ENCODE results near the gene COMMD8. TPM values are rescaled to one million over a fixed set of nuclear protein-coding genes. Genes with fewer than 3 reads are reported as not detected.

The COMMD8 gene
- total and polyA plus RNA-seq, 10 of the 15 experiments (the other 5 are each of a cell fraction or from before 2014, with no cell fraction given) = 27.6 to 156 (median 48.4) TPM

- Histone ChIP-seq H3K36me3 (ENCODE audit: control insufficient read depth in 2 of 2, insufficient read depth in 2 of 2, low read length in 1 of 2) (no peaks in the 10 kb centered on the region), H3K27me3 (replicated peaks in 1 of 2; ENCODE audit: control insufficient read depth in 2 of 2, insufficient read depth in 2 of 2, low read length in 1 of 2) (no peaks in the 10 kb centered on the region), H3K9me3 (replicated peaks; ENCODE audit: control insufficient read depth, insufficient read depth, low read length) (no peaks in the 10 kb centered on the region), H3K4me1 (ENCODE audit: control insufficient read depth, insufficient read depth, low read length) (no peaks in the 10 kb centered on the region), H3K4me2 (ENCODE audit: control insufficient read depth, insufficient read depth) (no peak overlapping the region), H3K9ac (ENCODE audit: control insufficient read depth, insufficient read depth, low read length) (no peak overlapping the region), H3K27ac (ENCODE audit: control insufficient read depth, insufficient read depth) (no peak overlapping the region), H4K20me1 (ENCODE audit: control insufficient read depth, insufficient read depth) (no peaks in the 10 kb centered on the region), H3K4me3 (no peak overlapping the region), H2AFZ (ENCODE audit: control insufficient read depth, low read depth, low read length) (no peak overlapping the region), H3K79me2 (ENCODE audit: control insufficient read depth, insufficient read depth, low read length) (no peaks in the 10 kb centered on the region)
- intact Hi-C loops (cut with micrococcal nuclease; ENCODE audit: unreplicated experiment) (no loop called here), in situ Hi-C loops (cut with MboI) (no loop called here)
- ATAC-seq = no peak
- POLR2A ChIA-PET = no interaction called here
- RAD21 ChIA-PET (ENCODE audit: unreplicated experiment) = no interaction called here
- SMC1A ChIA-PET (ENCODE audit: uncharacterized antibody, unreplicated experiment) = no interaction called here
- TF ChIP-seq LARP7 (IDR thresholded peaks at IDR 0.05) = no peak
- no peak for TF ChIP-seq EGR1 (IDR thresholded peaks at IDR 0.05; ENCODE audit: borderline replicate concordance in 1 of 2, low read depth in 2 of 2, low read length in 2 of 2)
- TF ChIP-seq GABPA (IDR thresholded peaks at IDR 0.05; ENCODE audit: low read depth) = no peak
- TF ChIP-seq HDAC2 (IDR thresholded peaks at IDR 0.05) = no peak
- no peak for TF ChIP-seq IKZF2 (IDR thresholded peaks at IDR 0.05)
- TF ChIP-seq SIX5 (IDR thresholded peaks at IDR 0.05; ENCODE audit: low read depth, low read length, severe bottlenecking) = no peak
- TF ChIP-seq HDAC6 (IDR thresholded peaks at IDR 0.05; ENCODE audit: unreplicated experiment) = no peak
- no peak for TF ChIP-seq MEF2B (IDR thresholded peaks at IDR 0.05; ENCODE audit: partially characterized antibody, poor library complexity, severe bottlenecking)
- no peak for TF ChIP-seq BCLAF1 (IDR thresholded peaks at IDR 0.05)
- no peak for TF ChIP-seq RCOR1 (conservative IDR thresholded peaks at IDR 0.05; ENCODE audit: low read depth, low read length)
- TF ChIP-seq, protein P1, sequence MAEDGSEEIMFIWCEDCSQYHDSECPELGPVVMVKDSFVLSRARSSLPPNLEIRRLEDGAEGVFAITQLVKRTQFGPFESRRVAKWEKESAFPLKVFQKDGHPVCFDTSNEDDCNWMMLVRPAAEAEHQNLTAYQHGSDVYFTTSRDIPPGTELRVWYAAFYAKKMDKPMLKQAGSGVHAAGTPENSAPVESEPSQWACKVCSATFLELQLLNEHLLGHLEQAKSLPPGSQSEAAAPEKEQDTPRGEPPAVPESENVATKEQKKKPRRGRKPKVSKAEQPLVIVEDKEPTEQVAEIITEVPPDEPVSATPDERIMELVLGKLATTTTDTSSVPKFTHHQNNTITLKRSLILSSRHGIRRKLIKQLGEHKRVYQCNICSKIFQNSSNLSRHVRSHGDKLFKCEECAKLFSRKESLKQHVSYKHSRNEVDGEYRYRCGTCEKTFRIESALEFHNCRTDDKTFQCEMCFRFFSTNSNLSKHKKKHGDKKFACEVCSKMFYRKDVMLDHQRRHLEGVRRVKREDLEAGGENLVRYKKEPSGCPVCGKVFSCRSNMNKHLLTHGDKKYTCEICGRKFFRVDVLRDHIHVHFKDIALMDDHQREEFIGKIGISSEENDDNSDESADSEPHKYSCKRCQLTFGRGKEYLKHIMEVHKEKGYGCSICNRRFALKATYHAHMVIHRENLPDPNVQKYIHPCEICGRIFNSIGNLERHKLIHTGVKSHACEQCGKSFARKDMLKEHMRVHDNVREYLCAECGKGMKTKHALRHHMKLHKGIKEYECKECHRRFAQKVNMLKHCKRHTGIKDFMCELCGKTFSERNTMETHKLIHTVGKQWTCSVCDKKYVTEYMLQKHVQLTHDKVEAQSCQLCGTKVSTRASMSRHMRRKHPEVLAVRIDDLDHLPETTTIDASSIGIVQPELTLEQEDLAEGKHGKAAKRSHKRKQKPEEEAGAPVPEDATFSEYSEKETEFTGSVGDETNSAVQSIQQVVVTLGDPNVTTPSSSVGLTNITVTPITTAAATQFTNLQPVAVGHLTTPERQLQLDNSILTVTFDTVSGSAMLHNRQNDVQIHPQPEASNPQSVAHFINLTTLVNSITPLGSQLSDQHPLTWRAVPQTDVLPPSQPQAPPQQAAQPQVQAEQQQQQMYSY (CRISPR knock-in tag; IDR thresholded peaks at IDR 0.05) = no peak
- DNase-seq (ENCODE audit: low read depth, low spot score) = no peak
- FAIRE-seq = no peak
- CTCF ChIA-PET = no interaction called here
- 3% methylated on average over 1 of the region's 1 CpG for WGBS (ENCODE audit: insufficient coverage, insufficient replicate concordance, low lambda C conversion rate, missing lambda C conversion rate)
- no TSS peak for BruUV-seq (replicated peaks)
These were observed 30.8 kb downstream of the COMMD8 start for GRCh38 chr4:47432749-47433148.
